PC-9 (cell line): ENCODE results near the gene AEBP1.

Experiments
- EZH2 ChIP-seq: fragments of 200-600 bp; sonication (generic); IDR thresholded peaks from 2 replicates; pipeline ENCODE4 v1.8.0; 2017; ENCODE audit warnings: antibody characterized with exemption, low read depth
- TF ChIP-seq, protein P1 (sequence below): fragments of 200-600 bp; sonication (generic); conservative IDR thresholded peaks from 2 replicates; pipeline ENCODE4 v1.6.1; 2017; ENCODE audit warnings: mixed run types, antibody characterized with exemption, mild to moderate bottlenecking, moderate library complexity

DNA sequence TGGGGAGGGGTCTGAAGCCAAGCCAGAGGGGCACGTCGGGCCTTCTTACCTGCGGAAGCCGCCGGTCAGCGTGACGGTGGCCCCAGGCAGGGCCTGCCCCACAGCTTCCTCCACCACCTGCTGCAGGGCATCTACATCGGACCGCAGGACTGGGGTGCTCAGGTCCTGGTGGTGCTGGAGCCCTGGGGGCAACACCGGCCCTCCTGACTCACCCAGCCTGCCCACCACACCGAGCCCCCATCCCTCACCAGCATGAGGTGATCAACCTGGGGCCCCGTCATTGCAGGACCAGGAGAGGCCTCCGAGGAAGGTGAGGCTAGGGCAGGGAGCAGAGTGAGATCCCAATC lies 29.8 kb upstream of the AEBP1 start:
- TF ChIP-seq, protein P1, sequence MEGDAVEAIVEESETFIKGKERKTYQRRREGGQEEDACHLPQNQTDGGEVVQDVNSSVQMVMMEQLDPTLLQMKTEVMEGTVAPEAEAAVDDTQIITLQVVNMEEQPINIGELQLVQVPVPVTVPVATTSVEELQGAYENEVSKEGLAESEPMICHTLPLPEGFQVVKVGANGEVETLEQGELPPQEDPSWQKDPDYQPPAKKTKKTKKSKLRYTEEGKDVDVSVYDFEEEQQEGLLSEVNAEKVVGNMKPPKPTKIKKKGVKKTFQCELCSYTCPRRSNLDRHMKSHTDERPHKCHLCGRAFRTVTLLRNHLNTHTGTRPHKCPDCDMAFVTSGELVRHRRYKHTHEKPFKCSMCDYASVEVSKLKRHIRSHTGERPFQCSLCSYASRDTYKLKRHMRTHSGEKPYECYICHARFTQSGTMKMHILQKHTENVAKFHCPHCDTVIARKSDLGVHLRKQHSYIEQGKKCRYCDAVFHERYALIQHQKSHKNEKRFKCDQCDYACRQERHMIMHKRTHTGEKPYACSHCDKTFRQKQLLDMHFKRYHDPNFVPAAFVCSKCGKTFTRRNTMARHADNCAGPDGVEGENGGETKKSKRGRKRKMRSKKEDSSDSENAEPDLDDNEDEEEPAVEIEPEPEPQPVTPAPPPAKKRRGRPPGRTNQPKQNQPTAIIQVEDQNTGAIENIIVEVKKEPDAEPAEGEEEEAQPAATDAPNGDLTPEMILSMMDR: no peak
- no peak for TF ChIP-seq EZH2
